IMR-90 (cell line): Measurements from ENCODE around the gene MISP3. TPM values are rescaled to one million over a fixed set of nuclear protein-coding genes. Genes with fewer than 3 reads are reported as not detected.

Experiments used
- ATAC-seq: fragments of 200-7000 bp; cut with Tn5 transposase; 2 replicates; pipeline ENCODE4 v1.9.1; 2020; ENCODE audit warnings: low read depth, mild to moderate bottlenecking, moderate library complexity
- BruUV-seq: library from RNA; stranded (reverse); fragments of 400-500 nt; replicated peaks from 2 replicates; lab custom pipeline; 2021; lab: Mats Ljungman, UMichigan
- CTCF ChIA-PET: fragments of 300-600 bp; formaldehyde crosslinking; extraction: SDS; loops from one replicate; lab custom pipeline; 2021; ENCODE audit warnings: antibody characterized with exemption; lab: Yijun Ruan, JAX
- POLR2A ChIA-PET: fragments of 300-600 bp; sonication (Branson Sonifier 250); formaldehyde crosslinking; loops from one replicate; lab custom pipeline; 2022; ENCODE audit warnings: antibody characterized with exemption; ENCODE audit not compliant: unreplicated experiment; lab: Charles Lee
- DNase-seq: peaks from one replicate; pipeline ENCODE4 v3.0.0; 2013
- H2AFZ ChIP-seq: replicated peaks from 2 replicates; pipeline ENCODE3; 2013; ENCODE audit warnings: low read length, mild to moderate bottlenecking; ENCODE audit not compliant: poor library complexity
- H2AK5ac ChIP-seq: 2 replicates; pipeline ENCODE4 v1.6.1; 2013; ENCODE audit warnings: low read depth, low read length, inconsistent platforms
- H2AK9ac ChIP-seq: replicated peaks from 2 replicates; pipeline ENCODE3; 2013; ENCODE audit warnings: mild to moderate bottlenecking, low read depth, low read length, moderate library complexity; ENCODE audit not compliant: poor library complexity
- H2BK120ac ChIP-seq: 2 replicates; pipeline ENCODE4 v1.6.1; 2013; ENCODE audit warnings: low read depth, low read length, inconsistent platforms
- H2BK15ac ChIP-seq: 3 replicates; pipeline ENCODE4 v1.6.1; 2013; ENCODE audit warnings: low read depth, low read length, inconsistent platforms
- H2BK20ac ChIP-seq: 2 replicates; pipeline ENCODE4 v1.6.1; 2013; ENCODE audit warnings: low read depth, mild to moderate bottlenecking, inconsistent platforms, low read length, moderate library complexity
- H2BK5ac ChIP-seq: 2 replicates; pipeline ENCODE4 v1.6.1; 2013; ENCODE audit warnings: mild to moderate bottlenecking, low read depth, low read length, inconsistent platforms; ENCODE audit not compliant: poor library complexity, severe bottlenecking
- H3K14ac ChIP-seq: replicated peaks from 2 replicates; pipeline ENCODE4 v1.6.1; 2013; ENCODE audit warnings: low read depth, low read length, inconsistent platforms
- H3K18ac ChIP-seq: 2 replicates; pipeline ENCODE4 v1.6.1; 2013; ENCODE audit warnings: low read depth, low read length, control low read depth
- H3K23ac ChIP-seq: 2 replicates; pipeline ENCODE4 v1.6.1; 2013; ENCODE audit warnings: low read depth, low read length, inconsistent platforms
- H3K27ac ChIP-seq: 2 replicates; pipeline ENCODE4 v1.5.1; 2013; ENCODE audit warnings: mild to moderate bottlenecking, control low read depth, low read length; ENCODE audit not compliant: insufficient read depth
- H3K27me3 ChIP-seq: 2 replicates; pipeline ENCODE4 v1.6.1; 2013; ENCODE audit warnings: low read length; ENCODE audit not compliant: control insufficient read depth, insufficient read depth
- H3K36me3 ChIP-seq: 2 replicates; pipeline ENCODE4 v1.6.1; 2013; ENCODE audit warnings: low read length, mixed read lengths; ENCODE audit not compliant: control insufficient read depth, insufficient read depth
- H3K4ac ChIP-seq: 2 replicates; pipeline ENCODE4 v1.6.1; 2013; ENCODE audit warnings: low read depth, low read length, inconsistent platforms
- H3K4me1 ChIP-seq: 2 replicates; pipeline ENCODE4 v1.6.1; 2013; ENCODE audit warnings: low read length, mixed read lengths; ENCODE audit not compliant: control insufficient read depth, insufficient read depth
- H3K4me2 ChIP-seq: 2 replicates; pipeline ENCODE4 v1.6.1; 2013; ENCODE audit warnings: low read depth, mild to moderate bottlenecking, control low read depth, low read length, moderate library complexity
- H3K4me3 ChIP-seq: 2 replicates; pipeline ENCODE4 v1.5.1; 2013; ENCODE audit warnings: low read depth, mild to moderate bottlenecking, control low read depth, low read length, moderate library complexity; ENCODE audit not compliant: insufficient read depth
- H3K56ac ChIP-seq: 2 replicates; pipeline ENCODE4 v1.6.1; 2013; ENCODE audit warnings: low read length, inconsistent platforms; ENCODE audit not compliant: insufficient read depth; ENCODE audit errors: extremely low read depth
- H3K79me1 ChIP-seq, 2 experiments: 2 replicates each; pipeline ENCODE4 v1.6.1; 2013; ENCODE audit warnings: low read length in 2 of 2, inconsistent platforms in 1 of 2, low read depth in 1 of 2
- H3K9ac ChIP-seq: 2 replicates; pipeline ENCODE4 v1.6.1; 2013; ENCODE audit warnings: low read depth, low read length, control low read depth
- H3K9me1 ChIP-seq: 2 replicates; pipeline ENCODE4 v1.6.1; 2013; ENCODE audit warnings: low read length, inconsistent platforms; ENCODE audit not compliant: insufficient read depth
- H3K9me3 ChIP-seq: 2 replicates; pipeline ENCODE4 v1.6.1; 2013; ENCODE audit warnings: low read length; ENCODE audit not compliant: control insufficient read depth, insufficient read depth
- H4K20me1 ChIP-seq: 2 replicates; pipeline ENCODE4 v1.6.1; 2013; ENCODE audit warnings: low read length, inconsistent platforms; ENCODE audit not compliant: insufficient read depth
- H4K5ac ChIP-seq: 2 replicates; pipeline ENCODE4 v1.6.1; 2013; ENCODE audit warnings: mild to moderate bottlenecking, low read depth, low read length, control low read depth
- H4K8ac ChIP-seq, 2 experiments: 2 replicates each; pipeline ENCODE4 v1.6.1; 2013; ENCODE audit warnings: low read depth in 2 of 2, low read length in 2 of 2, control low read depth in 1 of 2, inconsistent platforms in 1 of 2
- H4K91ac ChIP-seq: 2 replicates; pipeline ENCODE4 v1.6.1; 2013; ENCODE audit warnings: low read depth, low read length, inconsistent platforms; ENCODE audit not compliant: insufficient read depth
- CEBPB ChIP-seq: IDR thresholded peaks from 2 replicates; pipeline ENCODE4 v1.6.1; 2012; ENCODE audit warnings: low read depth, low read length, improper control_type of control experiment
- CHD1 ChIP-seq: IDR thresholded peaks from 2 replicates; pipeline ENCODE4 v1.6.1; 2012; ENCODE audit warnings: low read depth, low read length, improper control_type of control experiment
- ELK1 ChIP-seq: fragments of 150-350 bp; IDR thresholded peaks from 2 replicates; pipeline ENCODE4 v1.6.1; 2016; ENCODE audit warnings: low read depth, mild to moderate bottlenecking, low read length, moderate library complexity, borderline replicate concordance
- FOS ChIP-seq: fragments of 150-350 bp; IDR thresholded peaks from 2 replicates; pipeline ENCODE4 v1.6.1; 2016; ENCODE audit warnings: low read depth, low read length
- MAFK ChIP-seq: IDR thresholded peaks from 2 replicates; pipeline ENCODE4 v1.6.1; 2012; ENCODE audit warnings: low read depth, low read length, improper control_type of control experiment
- MAZ ChIP-seq: IDR thresholded peaks from 2 replicates; pipeline ENCODE4 v1.6.1; 2012; ENCODE audit warnings: low read depth, mild to moderate bottlenecking, low read length, improper control_type of control experiment, moderate library complexity, borderline replicate concordance
- MXI1 ChIP-seq: IDR thresholded peaks from 2 replicates; pipeline ENCODE4 v1.6.1; 2012; ENCODE audit warnings: low read depth, mild to moderate bottlenecking, low read length, moderate library complexity, borderline replicate concordance
- POLR2A ChIP-seq: IDR thresholded peaks from 2 replicates; pipeline ENCODE4 v1.6.1; 2012; ENCODE audit warnings: mild to moderate bottlenecking, low read depth, low read length
- RAD21 ChIP-seq: IDR thresholded peaks from 2 replicates; pipeline ENCODE4 v1.6.1; 2012; ENCODE audit warnings: low read length, improper control_type of control experiment
- RCOR1 ChIP-seq: IDR thresholded peaks from 2 replicates; pipeline ENCODE4 v1.6.1; 2012; ENCODE audit warnings: mild to moderate bottlenecking, low read length, improper control_type of control experiment; ENCODE audit not compliant: insufficient replicate concordance
- RFX5 ChIP-seq: IDR thresholded peaks from 2 replicates; pipeline ENCODE4 v1.8.0; 2012; ENCODE audit warnings: low read depth, mild to moderate bottlenecking, low read length, moderate library complexity
- SMC3 ChIP-seq: fragments of 150-350 bp; IDR thresholded peaks from 2 replicates; pipeline ENCODE4 v1.6.1; 2016; ENCODE audit warnings: low read depth, mild to moderate bottlenecking, antibody characterized with exemption, low read length, moderate library complexity
- USF2 ChIP-seq: fragments of 150-350 bp; IDR thresholded peaks from 2 replicates; pipeline ENCODE4 v1.6.1; 2017; ENCODE audit warnings: mild to moderate bottlenecking, antibody characterized with exemption, low read length, low read depth
- WGBS, 2 experiments: methylation state at CpG; one replicate each; pipeline versions ENCODE4 v1.1.5 to v1.1.7; 2013; ENCODE audit warnings: missing lambda C conversion rate in 2 of 2; ENCODE audit not compliant: insufficient read length in 1 of 2; ENCODE audit errors: extremely low coverage in 2 of 2; 5-methylcytosine and 5-hydroxymethylcytosine counted together
- dilution Hi-C: fragments of 300-500 bp; cut with HindIII; formaldehyde crosslinking; loops from one replicate; pipeline ENCODE4 v1.14.3; 2018; ENCODE audit warnings: low sequenced_read_pairs; ENCODE audit not compliant: unreplicated experiment
- in situ Hi-C: fragments of 300-500 bp; cut with MboI; formaldehyde crosslinking; loops from 3 replicates; pipeline ENCODE4 v1.14.3; 2019; ENCODE audit warnings: low sequenced_read_pairs, inconsistent platforms, mixed read lengths
- intact Hi-C: fragments of 100-400 bp; cut with micrococcal nuclease; formaldehyde crosslinking; loops from 2 replicates; pipeline ENCODE4 v1.10.0; 2022
- polyA plus RNA-seq, 3 experiments: library from polyadenylated mRNA; depleted of rRNA; stranded (reverse); fragments of >200 nt; gene quantifications; 2 replicates each; pipeline ENCODE4 v1.2.3, GENCODE V29; 2012; ENCODE audit warnings: low replicate concordance in 1 of 3
- total RNA-seq: library from RNA; depleted of rRNA; stranded (reverse); fragments of >200 nt; gene quantifications from 2 replicates; pipeline ENCODE4 v1.2.3, GENCODE V29; 2012
- TF ChIP-seq, protein P1 (sequence below): conservative IDR thresholded peaks from 2 replicates; pipeline ENCODE4 v1.5.1; 2012; ENCODE audit warnings: mild to moderate bottlenecking, low read depth, low read length, improper control_type of control experiment

Gene MISP3
- total and polyA plus RNA-seq, 2 of the 4 experiments (the other 2 are of a cell fraction): under 0.01 to 0.68 TPM

DNA sequence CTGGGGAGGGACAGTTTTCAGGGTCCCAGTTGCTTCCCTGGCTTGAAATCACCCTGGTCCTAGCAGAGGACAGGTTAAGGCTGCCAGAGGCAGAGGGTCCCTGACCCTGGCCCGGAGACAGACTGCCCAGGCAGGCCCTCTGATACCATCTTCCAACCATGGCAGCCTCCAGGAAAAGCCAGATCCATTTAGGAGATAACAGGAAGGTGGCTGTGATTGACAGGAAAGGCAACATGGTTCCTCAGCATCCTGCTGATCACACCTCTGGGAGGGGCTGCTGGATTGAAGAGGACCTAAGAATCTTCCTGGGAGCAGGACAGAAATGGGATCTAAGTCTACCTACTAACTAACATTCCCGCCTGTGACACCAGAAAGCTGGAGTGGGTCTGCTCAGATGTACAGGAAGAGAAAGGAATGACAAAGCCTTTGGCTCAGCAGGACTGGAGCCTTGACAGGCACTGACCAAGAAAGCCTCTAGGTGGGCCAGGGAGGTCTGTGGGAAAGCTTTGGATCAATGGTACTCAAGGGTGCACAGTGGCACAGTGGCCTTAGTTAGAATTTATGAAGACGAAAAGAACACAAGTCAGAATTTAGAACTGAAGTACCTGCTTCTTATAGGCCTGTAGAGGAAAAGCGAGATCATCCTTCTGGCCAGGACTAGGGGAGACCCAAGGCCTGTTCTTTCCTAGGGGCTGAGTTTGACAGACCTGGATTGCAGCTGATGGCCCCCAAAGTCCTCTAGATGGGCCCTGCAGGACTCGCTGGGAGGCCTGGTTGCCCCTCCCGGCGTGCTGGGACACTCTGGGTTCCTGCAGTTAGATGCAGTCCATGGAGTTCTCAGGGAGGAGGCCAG is 47.3 kb downstream of the MISP3 start:
- no peak overlapping the region for H3K14ac ChIP-seq
- H3K9me1 ChIP-seq: peaks cover 8% of the 10 kb centered on the region; the same call in 1 of the 2 replicates
- no peaks in the 10 kb centered on the region for H3K27me3 ChIP-seq
- H3K4me3 ChIP-seq: no peak overlapping the region
- 100% methylated on average over 5 of the region's 7 CpGs; no CpG with 5 or more reads in 1 of the 2 experiments for WGBS, 2 experiments
- H2BK5ac ChIP-seq: no peak overlapping the region
- H2BK120ac ChIP-seq: no peak overlapping the region
- H3K9ac ChIP-seq: no peak overlapping the region
- no peak overlapping the region for H2BK20ac ChIP-seq
- H4K20me1 ChIP-seq: peaks cover 8% of the 10 kb centered on the region
- peaks cover 0 to 38% of the 10 kb centered on the region in 2 experiments; a peak in 3 of 4 replicates for H3K79me1 ChIP-seq
- no peak overlapping the region for H3K4me2 ChIP-seq
- BruUV-seq: no TSS peak
- no peak overlapping the region for H3K4ac ChIP-seq
- H2AK9ac ChIP-seq: peak overlapping the region; percentile 82
- peak overlapping the region; percentile 80 to 89; a peak in 2 of 4 replicates for H4K8ac ChIP-seq
- dilution Hi-C loops (no loop called here), in situ Hi-C loops (no loop called here), intact Hi-C loops (no loop called here)
- H3K9me3 ChIP-seq: no peaks in the 10 kb centered on the region
- H3K56ac ChIP-seq: no peak overlapping the region
- no peak overlapping the region for H2AFZ ChIP-seq
- no peak overlapping the region; the same call in 2 of the 3 replicates for H2BK15ac ChIP-seq
- H3K4me1 ChIP-seq: peaks cover 15% of the 10 kb centered on the region
- ChIA-PET CTCF (interaction anchor here (1.0 kb wide), 1 partner anchor 17 kb away, joined by 4 read pairs; the partner anchor contains the start of gene ASF1B), POLR2A (no interaction called here)
- H3K23ac ChIP-seq: no peak overlapping the region
- DNase-seq: no peak
- 0 out of 2 replicates have a peak overlapping the region, but pooled peaks have one; percentile 2 for H2AK5ac ChIP-seq
- ATAC-seq: no peak
- H3K18ac ChIP-seq: no peak overlapping the region
- no peaks in the 10 kb centered on the region for H3K36me3 ChIP-seq
- peak overlapping the region; percentile 54; the same call in 1 of the 2 replicates for H3K27ac ChIP-seq
- H4K5ac ChIP-seq: no peak overlapping the region
- H4K91ac ChIP-seq: no peak overlapping the region
- no peak for TF ChIP-seq CEBPB
- TF ChIP-seq, protein P1, sequence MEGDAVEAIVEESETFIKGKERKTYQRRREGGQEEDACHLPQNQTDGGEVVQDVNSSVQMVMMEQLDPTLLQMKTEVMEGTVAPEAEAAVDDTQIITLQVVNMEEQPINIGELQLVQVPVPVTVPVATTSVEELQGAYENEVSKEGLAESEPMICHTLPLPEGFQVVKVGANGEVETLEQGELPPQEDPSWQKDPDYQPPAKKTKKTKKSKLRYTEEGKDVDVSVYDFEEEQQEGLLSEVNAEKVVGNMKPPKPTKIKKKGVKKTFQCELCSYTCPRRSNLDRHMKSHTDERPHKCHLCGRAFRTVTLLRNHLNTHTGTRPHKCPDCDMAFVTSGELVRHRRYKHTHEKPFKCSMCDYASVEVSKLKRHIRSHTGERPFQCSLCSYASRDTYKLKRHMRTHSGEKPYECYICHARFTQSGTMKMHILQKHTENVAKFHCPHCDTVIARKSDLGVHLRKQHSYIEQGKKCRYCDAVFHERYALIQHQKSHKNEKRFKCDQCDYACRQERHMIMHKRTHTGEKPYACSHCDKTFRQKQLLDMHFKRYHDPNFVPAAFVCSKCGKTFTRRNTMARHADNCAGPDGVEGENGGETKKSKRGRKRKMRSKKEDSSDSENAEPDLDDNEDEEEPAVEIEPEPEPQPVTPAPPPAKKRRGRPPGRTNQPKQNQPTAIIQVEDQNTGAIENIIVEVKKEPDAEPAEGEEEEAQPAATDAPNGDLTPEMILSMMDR: no peak
- no peak for TF ChIP-seq RCOR1
- no peak for TF ChIP-seq POLR2A
- no peak for TF ChIP-seq RFX5
- TF ChIP-seq MXI1: no peak
- TF ChIP-seq ELK1: no peak
- TF ChIP-seq CHD1: no peak
- TF ChIP-seq MAFK: no peak
- TF ChIP-seq USF2: no peak
- no peak for TF ChIP-seq FOS
- TF ChIP-seq MAZ: no peak
- TF ChIP-seq RAD21: no peak
- no peak for TF ChIP-seq SMC3
